ENCODE measurements around the gene TNNC2.
"Not testable (repeated sequence)": the region's sequence is repeated elsewhere in the genome, so short reads cannot be mapped to it uniquely, and the experiment has no call there.

Gene TNNC2

GRCh38 chr20:45827030-45827652, at the start of gene TNNC2:
Gene TNNC2 (minus strand): TSS chr20:45827312. CDS start chr20:45827248, 64 bp downstream.
- no peak for DNase-seq

- no peak for DNase-seq
Observed at GRCh38 chr20:45874576-45874975, 47.5 kb upstream of the TNNC2 start.

- not testable (repeated sequence) for DNase-seq
Observed at GRCh38 chr20:45874104-45874481, 47.0 kb upstream of the TNNC2 start.

GRCh38 chr20:45873409-45874103, 46.4 kb upstream of the TNNC2 start:
- DNase-seq = no peak

GRCh38 chr20:45872626-45873025, 45.5 kb upstream of the TNNC2 start:
- no peak for DNase-seq

- no peak for DNase-seq
Observed at GRCh38 chr20:45867819-45868176, 40.7 kb upstream of the TNNC2 start.

- no peak for DNase-seq
Observed at GRCh38 chr20:45867136-45867818, 40.2 kb upstream of the TNNC2 start.

GRCh38 chr20:45866454-45866853, 39.3 kb upstream of the TNNC2 start:
- DNase-seq = no peak

GRCh38 chr20:45863543-45864470, 36.7 kb upstream of the TNNC2 start:
- DNase-seq = peak; percentile 2

GRCh38 chr20:45861221-45862075, 34.3 kb upstream of the TNNC2 start:
- peak; percentile 11 for DNase-seq

GRCh38 chr20:45860560-45861220, 33.6 kb upstream of the TNNC2 start:
- no peak for DNase-seq

GRCh38 chr20:45859916-45860315, 32.8 kb upstream of the TNNC2 start:
- no peak for DNase-seq

- DNase-seq = peak; percentile 2
Observed at GRCh38 chr20:45857882-45858216, 30.7 kb upstream of the TNNC2 start.

- peak; percentile 99 for DNase-seq
Observed at GRCh38 chr20:45857114-45857881, 30.2 kb upstream of the TNNC2 start, which contains the start of the genes ACOT8 and ZSWIM3. Gene ACOT8 (minus strand): TSS chr20:45857392. CDS start chr20:45857315, 77 bp downstream. Gene ZSWIM3 (plus strand): TSS chr20:45857614. CDS start chr20:45857826, 212 bp downstream.

- DNase-seq = no peak
Observed at GRCh38 chr20:45853484-45853883, 26.4 kb upstream of the TNNC2 start.

- no peak for DNase-seq
Observed at GRCh38 chr20:45852326-45852725, 25.2 kb upstream of the TNNC2 start.

- DNase-seq = no peak
Observed at GRCh38 chr20:45851501-45851900, 24.4 kb upstream of the TNNC2 start.

GRCh38 chr20:45850926-45851325, 23.8 kb upstream of the TNNC2 start:
- DNase-seq = no peak

GRCh38 chr20:45850238-45850637, 23.1 kb upstream of the TNNC2 start:
- DNase-seq = no peak

- no peak for DNase-seq
Observed at GRCh38 chr20:45848969-45849582, 22.0 kb upstream of the TNNC2 start.

Data from NCI-H774 (cell line).